Inferior parietal cortex (tissue), 1 donor: ENCODE measurements around the gene OR7C2.
"Not testable (repeated sequence)": the region's sequence is repeated elsewhere in the genome, so short reads cannot be mapped to it uniquely, and the experiment has no call there.

Experiments used
- DNase-seq: peaks from one replicate; pipeline ENCODE4 v3.0.0-alpha.2; 2016; ENCODE audit errors: extremely low spot score

The OR7C2 gene

DNA sequence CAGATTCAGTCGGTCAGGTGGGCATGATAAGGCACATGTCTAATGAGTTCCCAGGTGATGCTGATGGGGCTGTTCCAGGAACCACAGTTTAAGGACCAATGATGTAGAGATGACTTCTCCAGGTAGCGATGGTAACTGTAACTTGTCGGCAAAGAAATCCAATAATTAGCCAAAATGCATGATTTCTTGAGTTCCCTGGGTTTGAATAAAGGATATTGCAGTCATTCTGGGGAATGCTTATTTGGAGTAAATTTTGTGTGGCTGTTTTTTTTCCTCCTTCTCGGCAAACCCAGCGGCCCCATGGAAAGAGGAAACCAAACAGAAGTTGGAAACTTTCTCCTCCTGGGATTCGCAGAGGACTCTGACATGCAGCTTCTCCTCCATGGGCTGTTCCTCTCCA, at the start of gene OR7C2:
TSS of gene OR7C2 (plus strand) at position 301 of the 400 bp plus-strand sequence. CDS start at position 301, 0 bp downstream.
- DNase-seq: no peak

GRCh38 chr19:14901675-14902260, 39.5 kb upstream of the OR7C2 start:
- DNase-seq: no peak

DNA sequence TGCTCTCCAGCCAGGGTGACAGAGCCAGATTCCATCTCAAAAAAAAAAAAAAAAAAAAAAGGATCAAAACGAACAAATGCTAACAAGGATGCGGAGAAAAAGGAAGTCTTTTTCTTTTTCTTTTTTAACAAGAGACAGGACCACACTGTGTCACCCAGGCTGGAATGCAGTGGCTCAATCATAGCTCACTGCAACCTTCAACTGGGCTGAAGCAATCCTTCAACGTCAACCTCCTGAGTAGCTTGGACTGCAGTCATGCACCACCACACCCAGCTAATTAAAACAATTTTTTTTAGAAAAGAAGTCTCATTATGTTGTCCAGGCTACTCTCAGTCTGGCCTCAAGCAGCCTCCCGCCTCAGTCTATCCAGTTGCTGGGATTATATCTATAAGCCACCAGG, 34.6 kb upstream of the OR7C2 start:
- no peak for DNase-seq

DNA sequence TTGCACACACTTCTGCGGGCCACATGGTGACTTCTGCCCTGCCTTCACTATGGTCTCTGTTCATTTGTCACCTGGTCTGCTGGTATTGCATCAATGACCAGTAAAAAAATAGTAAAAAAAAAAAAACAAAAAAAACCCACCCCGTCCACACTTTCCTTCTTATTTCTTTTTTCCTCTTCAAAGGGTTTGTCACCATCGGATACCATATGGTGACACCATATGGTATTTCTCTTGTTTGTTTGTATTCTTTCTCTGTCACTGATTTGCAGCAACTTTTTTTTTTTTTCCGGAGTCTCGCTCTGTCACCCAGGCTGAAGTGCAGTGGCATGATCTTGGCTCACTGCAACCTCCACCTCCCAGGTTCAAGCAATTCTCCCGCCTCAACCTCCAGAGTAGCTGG, 26.2 kb upstream of the OR7C2 start:
- no peak for DNase-seq

- no peak for DNase-seq
Measured at GRCh38 chr19:14916848-14917247, 24.4 kb upstream of the OR7C2 start.

DNA sequence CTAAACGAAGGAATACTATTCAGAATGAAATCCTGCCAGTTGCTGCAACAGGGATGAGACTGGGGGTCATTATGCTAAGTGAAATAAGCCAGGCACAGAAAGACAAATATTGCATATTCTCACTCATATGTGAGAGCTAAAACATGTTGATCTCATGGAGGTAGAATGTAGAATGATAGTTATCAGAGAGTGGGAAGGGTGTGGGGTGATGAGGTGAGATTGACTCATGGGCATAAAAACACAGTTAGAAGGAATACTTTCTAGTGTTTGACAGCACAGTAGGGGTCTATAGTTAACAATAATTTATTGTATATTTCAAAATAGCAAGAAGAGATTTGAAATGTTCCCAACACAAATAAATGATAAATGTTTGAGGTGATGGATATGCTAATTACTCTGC, 7.8 kb upstream of the OR7C2 start:
- DNase-seq: no peak

DNA sequence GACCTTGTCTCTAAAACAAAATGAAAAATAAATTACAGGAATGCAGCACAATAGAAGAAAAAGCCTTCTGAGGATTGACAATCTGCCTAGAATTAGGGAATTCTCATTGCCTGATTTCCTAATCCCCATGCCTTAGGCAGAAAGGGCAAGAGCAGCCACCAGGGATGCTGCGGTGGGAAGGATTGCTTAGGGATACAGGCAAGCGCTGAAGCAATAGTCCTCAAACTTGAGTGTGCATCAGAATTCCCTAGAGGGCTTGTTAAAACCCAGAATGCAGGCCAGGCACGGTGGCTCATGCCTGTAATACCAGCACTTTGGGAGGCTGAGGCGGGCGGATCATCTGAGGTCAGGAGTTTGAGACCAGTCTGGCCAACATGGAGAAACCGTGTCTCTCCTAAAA, 1.0 kb upstream of the OR7C2 start:
- DNase-seq: no peak

DNA sequence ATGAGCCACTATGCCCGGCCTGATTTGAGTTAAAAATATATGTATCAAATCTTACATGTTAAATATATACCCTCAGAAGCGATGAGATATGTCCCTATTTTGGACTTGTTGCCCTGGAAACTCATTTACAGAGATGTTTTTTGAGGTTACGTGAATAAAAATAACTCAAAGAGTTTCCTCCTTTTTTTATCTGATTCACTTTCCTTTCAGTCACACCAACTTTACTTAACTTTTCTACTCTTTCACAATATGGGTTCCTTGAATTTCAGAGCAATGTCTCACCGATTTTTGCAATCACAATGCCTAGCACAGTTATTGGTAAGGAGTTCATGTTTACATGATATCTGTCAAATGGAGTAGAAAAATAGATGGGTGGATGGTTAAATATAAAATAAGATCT, 2.3 kb downstream of the OR7C2 start:
- DNase-seq: peak; percentile 6

DNA sequence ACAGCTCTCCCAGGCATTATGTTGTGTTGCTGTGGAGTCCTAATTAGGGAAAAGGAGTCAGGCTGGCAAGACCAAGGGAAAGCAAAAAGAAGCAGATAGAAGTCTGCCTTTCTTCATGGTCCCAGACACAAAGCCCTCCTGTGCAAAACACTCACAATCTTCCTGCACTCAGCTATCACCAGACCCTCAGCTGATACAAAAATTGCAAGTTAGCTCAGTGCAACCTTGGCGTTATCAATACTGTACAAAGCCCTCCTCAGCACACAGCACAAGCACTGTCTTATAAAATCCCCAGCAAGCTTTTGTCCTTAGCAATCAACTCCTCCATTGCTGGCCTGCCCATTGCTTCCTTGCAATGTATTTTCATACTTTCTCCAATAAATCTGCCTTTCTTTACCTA, 3.2 kb downstream of the OR7C2 start:
- DNase-seq: no peak

DNA sequence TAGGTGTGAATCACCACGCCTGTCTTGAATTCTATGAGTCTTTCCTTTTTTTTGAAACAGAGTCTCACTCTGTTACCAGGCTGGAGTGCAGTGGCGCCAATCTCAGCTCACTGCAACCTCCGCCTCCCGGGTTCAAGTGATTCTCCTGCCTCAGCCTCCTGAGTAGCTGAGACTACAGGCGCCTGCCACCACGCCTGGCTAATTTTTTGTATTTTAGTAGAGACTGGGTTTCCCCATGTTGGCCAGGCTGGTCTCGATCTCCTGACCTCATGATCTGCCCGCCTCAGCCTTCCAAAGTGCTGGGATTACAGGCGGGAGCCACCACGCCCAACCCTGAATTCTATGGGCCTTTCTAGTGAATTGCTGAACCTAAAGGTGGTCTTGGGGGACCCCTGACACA, 8.1 kb downstream of the OR7C2 start:
- not testable (repeated sequence) for DNase-seq

GRCh38 chr19:14949876-14950275, 8.6 kb downstream of the OR7C2 start:
- DNase-seq: no peak

DNA sequence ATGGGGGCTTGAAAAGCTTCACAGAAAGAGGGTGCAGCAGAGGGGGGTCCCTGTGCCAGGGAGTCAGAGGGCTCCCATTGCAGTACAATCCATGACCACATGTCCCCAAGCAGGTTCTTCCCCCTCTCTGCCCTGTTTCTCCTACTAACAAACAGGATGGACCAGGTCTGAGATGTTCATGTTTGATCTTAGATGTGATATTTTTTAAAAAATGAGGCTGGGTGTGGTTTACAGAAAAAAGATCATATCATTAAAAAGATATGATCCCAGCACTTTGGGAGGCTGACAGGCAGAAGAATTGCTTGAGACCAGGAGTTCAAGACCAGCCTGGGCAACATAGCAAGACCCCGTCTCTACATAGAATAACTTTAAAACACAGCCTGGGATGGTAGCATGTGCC, 9.1 kb downstream of the OR7C2 start:
- no peak for DNase-seq

DNA sequence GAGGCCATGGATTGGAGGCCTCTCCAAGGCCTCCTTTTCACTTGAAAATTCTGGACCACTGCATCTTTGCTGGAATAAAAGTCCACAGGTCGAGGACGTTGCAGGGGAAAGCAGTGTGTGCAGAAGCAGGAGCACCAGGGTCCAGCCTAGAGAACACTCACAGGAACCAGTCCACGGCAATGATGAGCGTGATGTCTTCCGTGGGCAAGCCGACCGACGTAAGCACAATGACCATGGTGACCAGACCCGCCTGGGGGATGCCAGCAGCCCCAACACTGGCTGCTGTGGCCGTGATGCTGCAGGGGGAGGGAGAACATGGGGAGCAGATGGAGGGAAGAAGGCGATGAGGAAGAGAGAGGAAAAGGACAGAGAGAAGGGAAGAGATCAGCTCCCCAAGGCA, 11.5 kb downstream of the OR7C2 start:
- DNase-seq: no peak

DNA sequence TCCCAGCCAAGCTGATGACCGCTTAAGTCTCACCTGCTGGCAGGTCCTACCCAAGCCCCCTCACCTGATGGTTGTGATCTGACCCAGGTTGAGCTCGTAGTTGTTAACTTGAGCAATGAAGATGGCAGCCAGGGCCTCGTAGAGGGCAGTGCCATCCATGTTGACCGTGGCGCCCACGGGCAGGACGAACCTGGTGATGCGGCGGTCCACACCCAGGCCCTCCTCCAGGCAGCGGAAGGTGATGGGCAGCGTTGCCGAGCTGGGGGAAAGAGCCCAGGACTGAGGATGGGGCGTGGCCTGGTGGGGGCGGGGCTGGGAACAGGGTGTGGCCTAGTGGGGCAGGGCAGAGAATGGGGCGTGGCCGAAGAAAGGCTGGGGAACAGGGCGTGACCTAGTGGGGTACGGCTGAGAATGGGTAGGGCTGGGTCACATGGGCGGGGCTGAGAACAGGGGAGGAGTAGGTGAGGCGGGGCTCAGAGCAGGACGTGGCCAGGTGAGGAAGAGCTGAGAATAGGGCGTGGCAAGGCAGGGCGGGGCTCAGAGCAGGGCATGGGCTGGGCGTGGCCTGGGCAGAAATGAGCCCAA, 12.9 kb downstream of the OR7C2 start:
- no peak for DNase-seq

- no peak for DNase-seq
Measured at GRCh38 chr19:14957464-14957863, 16.2 kb downstream of the OR7C2 start.

DNA sequence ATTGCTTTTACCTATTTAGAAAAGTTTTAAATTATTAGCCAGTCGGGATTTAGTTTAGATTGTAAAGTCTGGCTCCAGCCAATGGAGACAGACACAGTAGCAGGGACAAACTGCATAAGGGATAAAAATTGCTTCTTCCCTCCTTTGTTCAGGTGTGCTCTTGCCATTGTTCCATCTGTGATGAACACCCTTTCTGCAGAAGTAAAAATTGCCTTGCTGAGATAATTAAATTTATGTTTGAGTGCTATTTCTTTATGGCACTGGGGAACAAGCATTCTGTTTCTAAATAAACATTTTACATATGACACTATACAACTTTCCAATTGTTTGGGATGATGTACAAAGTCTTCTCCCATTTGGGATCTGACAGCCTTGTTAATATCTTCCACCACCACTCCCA, 18.0 kb downstream of the OR7C2 start:
- no peak for DNase-seq

GRCh38 chr19:14961956-14962685, 20.8 kb downstream of the OR7C2 start:
- no peak for DNase-seq

GRCh38 chr19:14968247-14968646, 27.0 kb downstream of the OR7C2 start:
- DNase-seq: no peak

DNA sequence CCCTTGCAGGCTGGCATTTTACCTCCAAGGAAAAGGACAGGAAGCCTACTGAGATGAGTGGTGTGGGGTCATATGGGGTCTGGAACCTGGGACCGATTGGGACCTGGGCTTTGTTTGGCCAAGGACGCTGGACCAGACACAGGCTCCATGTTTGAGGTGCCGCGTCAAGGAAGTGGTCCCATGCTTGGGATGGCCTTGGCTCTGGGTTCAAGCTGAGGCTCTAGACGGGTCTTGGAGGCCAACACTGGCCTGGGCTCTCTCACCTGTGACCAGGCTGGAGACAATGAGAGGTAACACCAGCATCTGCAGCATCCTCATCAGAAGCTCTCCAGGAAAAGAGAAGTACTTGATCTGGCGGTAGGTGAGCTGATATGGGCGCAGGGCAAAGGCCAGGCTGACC, 30.2 kb downstream of the OR7C2 start:
- no peak for DNase-seq

DNA sequence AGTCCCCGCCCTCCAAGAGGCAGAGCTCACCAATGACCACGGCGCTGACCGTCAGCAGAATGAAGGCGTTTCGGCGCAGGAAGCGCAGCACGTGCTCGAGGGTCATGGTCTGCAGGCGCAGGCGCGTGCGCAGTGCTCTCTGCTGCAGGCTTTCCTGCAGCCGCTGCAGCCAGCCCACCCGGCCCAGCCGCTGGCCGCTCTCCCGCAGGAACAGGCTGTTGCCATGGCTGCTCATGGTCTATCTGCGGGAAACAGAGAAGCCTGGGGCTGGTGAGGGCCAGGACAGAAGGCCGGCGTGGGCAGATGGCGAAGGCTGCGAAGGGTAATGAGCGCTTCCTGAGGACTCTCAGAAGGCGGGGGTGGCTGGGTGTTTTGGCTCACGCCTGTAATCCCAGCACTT, 31.4 kb downstream of the OR7C2 start:
- DNase-seq: peak; percentile 20

GRCh38 chr19:14974488-14974887, 33.2 kb downstream of the OR7C2 start:
- DNase-seq: no peak

DNA sequence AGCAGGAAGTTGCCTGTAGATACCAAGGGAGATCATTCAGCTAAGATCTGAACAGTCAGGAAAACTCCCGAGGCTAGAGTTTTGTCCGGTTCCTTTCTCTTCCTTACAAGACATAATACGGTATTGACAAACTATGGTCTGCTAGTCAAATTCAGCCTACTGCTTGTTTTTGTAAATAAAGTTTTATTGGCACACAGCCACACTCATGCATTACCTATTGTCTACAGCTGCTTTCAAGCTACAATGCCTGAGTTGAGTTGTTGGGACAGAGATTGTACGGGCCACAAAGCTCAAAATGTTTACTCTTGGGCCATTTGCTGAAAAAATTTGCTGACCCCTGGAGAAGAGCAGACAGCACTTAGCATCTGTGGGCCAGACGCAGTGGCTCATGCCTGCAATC, 35.8 kb downstream of the OR7C2 start:
- DNase-seq: no peak

DNA sequence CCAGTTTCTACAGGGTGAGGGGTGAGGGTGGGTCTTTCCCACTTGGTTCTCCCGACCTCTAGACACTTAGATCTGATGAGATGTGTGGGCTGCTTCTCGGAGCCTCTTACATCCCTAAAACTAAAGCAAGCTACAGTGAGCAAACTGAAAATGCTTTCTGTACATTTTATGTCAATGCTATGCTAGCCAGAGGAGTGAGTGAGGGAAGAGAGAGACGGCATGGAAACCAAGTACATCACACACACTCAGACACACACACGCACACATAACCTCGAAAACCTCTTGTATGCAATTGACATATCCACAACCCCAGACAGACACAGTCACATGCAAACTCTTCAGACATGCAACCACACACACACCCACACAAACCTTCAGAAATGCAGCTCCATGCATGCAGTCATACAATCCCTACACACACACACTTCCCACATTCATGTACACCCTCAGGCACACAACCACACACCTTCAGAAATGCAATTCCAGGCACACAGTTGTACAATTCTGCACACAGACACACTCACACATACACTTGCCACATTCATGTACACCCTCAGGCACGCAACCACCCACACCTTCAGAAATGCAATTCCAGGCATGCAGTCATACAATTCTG, 37.0 kb downstream of the OR7C2 start:
- DNase-seq: peak; percentile 15
